ENCODE results near the gene RARB.

Gene RARB

DNA sequence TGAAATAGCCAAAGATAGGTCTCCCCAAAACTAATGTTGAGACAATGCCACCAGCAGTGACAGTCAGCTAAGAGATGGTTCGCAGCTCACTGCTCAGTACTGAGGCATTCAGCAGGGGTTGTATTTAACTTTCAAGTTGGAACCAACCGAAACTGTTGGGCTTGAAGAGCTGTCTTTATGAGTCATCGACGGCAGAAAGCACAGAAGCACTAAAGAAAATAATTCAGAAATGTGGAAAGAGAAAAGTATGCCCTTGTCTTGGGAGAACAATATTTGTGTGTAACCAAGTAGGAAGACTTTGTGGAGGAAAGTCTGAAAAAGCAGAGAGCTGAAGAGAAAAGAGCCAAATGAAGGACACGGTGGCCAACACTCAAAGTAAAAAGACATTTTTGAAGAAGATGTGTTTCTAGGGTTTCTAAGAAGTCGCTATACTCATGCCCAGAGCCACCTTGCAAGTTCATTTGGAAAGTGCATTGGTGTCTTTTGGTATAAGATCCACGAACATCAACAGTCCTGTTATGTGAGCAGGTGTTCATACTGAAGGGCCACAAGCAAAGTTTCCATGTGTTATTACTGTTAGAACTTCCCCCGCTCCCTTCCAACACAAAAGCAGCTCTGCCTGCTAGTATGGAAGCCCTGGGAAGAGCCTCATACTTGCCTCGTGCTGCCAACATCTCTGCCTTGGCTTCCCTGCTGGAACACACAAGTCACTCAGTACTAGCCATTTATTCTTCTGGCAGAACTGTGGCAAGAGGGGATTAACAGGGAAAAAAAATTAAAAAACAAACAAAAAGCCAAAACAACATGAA is 4.1 kb upstream of the RARB start:
- DNase-seq: peak; percentile 36
- Histone ChIP-seq H3K79me1 (ENCODE audit: low read length) (no peaks in the 10 kb centered on the region), H3K9ac (ENCODE audit: low read length) (no peak overlapping the region)

DNA sequence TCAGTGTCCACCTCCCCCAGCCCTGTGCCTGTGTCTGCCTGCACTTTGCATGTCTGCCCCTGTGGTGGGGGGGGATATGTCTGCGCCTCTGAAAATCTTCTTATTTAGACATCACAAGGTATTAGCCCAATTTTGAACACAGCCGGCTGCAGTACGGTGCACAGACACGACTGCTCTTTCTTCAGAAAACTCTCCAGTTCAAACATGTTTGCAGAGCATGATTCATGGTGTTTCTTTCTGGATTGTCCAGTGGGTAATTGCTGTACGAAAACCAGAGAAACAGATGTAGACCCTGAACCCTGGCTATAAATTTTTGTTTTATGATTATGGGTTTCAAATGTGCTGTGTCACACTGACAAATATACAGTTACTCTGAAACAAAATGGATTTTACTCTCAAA is 3.4 kb upstream of the RARB start:
- H2BK120ac ChIP-seq (ENCODE audit: low read depth, low read length): no peak overlapping the region
- no peak overlapping the region for H4K5ac ChIP-seq (ENCODE audit: low read length)
- H3K36me3 ChIP-seq (ENCODE audit: control insufficient read depth, insufficient read depth, low read length): no peaks in the 10 kb centered on the region
- no peak overlapping the region for H3K56ac ChIP-seq (ENCODE audit: low read length)
- no peak for DNase-seq
- H3K9ac ChIP-seq (ENCODE audit: low read length): no peak overlapping the region
- no CpG with 5 or more reads among the region's 5 CpGs for WGBS (ENCODE audit: extremely low coverage, insufficient coverage, low lambda C conversion rate)
- no peaks in the 10 kb centered on the region for H3K79me1 ChIP-seq (ENCODE audit: low read length)
- no peaks in the 10 kb centered on the region for H3K79me2 ChIP-seq (ENCODE audit: control insufficient read depth, insufficient read depth, low read length)
- no peak overlapping the region for H3K23ac ChIP-seq (ENCODE audit: low read length)
- H3K4ac ChIP-seq (ENCODE audit: low read depth, low read length): no peak overlapping the region
- no peak overlapping the region for H4K8ac ChIP-seq (ENCODE audit: low read depth, low read length)
- H3K4me1 ChIP-seq (ENCODE audit: control insufficient read depth, low read depth, low read length): peaks cover 2% of the 10 kb centered on the region
- no peaks in the 10 kb centered on the region for H3K27me3 ChIP-seq (ENCODE audit: insufficient read depth, low read length, poor library complexity)
- H3K4me3 ChIP-seq (ENCODE audit: low read length): no peak overlapping the region
- H2BK15ac ChIP-seq (replicated peaks; ENCODE audit: low read depth): no peak overlapping the region
- H3K27ac ChIP-seq (ENCODE audit: low read depth, low read length): no peak overlapping the region
- no peak overlapping the region for H3K18ac ChIP-seq (ENCODE audit: low read length)
- no peak overlapping the region for H2BK5ac ChIP-seq (ENCODE audit: low read length)
- no peak overlapping the region for H3K4me2 ChIP-seq (ENCODE audit: low read length)
- no peak overlapping the region for H2AK5ac ChIP-seq (ENCODE audit: low read length)

More for the DNA sequence above, 4.1 kb upstream of the RARB start:
- Histone ChIP-seq H3K4ac (ENCODE audit: low read depth, low read length) (no peak overlapping the region), H3K4me1 (ENCODE audit: control insufficient read depth, low read depth, low read length) (peaks cover 4% of the 10 kb centered on the region), H2AK5ac (ENCODE audit: low read length) (no peak overlapping the region), H4K8ac (ENCODE audit: low read depth, low read length) (no peak overlapping the region), H2BK5ac (ENCODE audit: low read length) (no peak overlapping the region), H3K36me3 (ENCODE audit: control insufficient read depth, insufficient read depth, low read length) (no peaks in the 10 kb centered on the region), H3K27me3 (ENCODE audit: insufficient read depth, low read length, poor library complexity) (no peaks in the 10 kb centered on the region), H3K79me2 (ENCODE audit: control insufficient read depth, insufficient read depth, low read length) (no peaks in the 10 kb centered on the region), H3K27ac (ENCODE audit: low read depth, low read length) (no peak overlapping the region), H4K5ac (ENCODE audit: low read length) (no peak overlapping the region), H3K56ac (ENCODE audit: low read length) (no peak overlapping the region), H3K18ac (ENCODE audit: low read length) (no peak overlapping the region), H3K4me2 (ENCODE audit: low read length) (no peak overlapping the region), H2BK120ac (ENCODE audit: low read depth, low read length) (no peak overlapping the region), H3K4me3 (ENCODE audit: low read length) (no peak overlapping the region), H2BK15ac (replicated peaks; ENCODE audit: low read depth) (no peak overlapping the region), H3K23ac (ENCODE audit: low read length) (no peak overlapping the region)
- WGBS (ENCODE audit: extremely low coverage, insufficient coverage, low lambda C conversion rate): no CpG with 5 or more reads among the region's 9 CpGs

DNA sequence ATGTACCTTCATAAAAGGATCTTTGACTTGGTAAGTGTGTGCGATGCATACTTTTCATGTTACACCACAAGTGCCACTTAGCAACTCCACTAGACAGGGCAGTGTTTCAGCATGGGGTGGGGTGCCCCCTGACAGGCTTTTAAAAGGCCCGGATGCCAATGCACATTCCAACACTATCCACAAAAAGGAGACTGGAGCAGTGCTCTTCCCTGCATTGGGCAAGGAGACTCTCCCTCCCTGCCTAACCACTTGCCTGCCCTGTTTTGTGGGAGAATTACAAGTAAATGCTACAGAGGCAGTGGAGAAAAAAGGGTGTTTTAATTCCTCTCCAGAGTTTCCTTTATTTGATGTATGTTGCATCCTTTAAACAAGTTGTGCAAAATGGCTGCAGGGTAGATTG is 1.7 kb upstream of the RARB start:
- no peak overlapping the region for H3K56ac ChIP-seq (ENCODE audit: low read length)
- H2BK5ac ChIP-seq (ENCODE audit: low read length): no peak overlapping the region
- no peak overlapping the region for H3K27ac ChIP-seq (ENCODE audit: low read depth, low read length)
- H3K9ac ChIP-seq (ENCODE audit: low read length): no peak overlapping the region
- no peaks in the 10 kb centered on the region for H3K79me2 ChIP-seq (ENCODE audit: control insufficient read depth, insufficient read depth, low read length)
- peak; percentile 57 for DNase-seq
- no peak overlapping the region for H3K4me3 ChIP-seq (ENCODE audit: low read length)
- H3K36me3 ChIP-seq (ENCODE audit: control insufficient read depth, insufficient read depth, low read length): no peaks in the 10 kb centered on the region
- no peak overlapping the region for H2AK5ac ChIP-seq (ENCODE audit: low read length)
- H2BK120ac ChIP-seq (ENCODE audit: low read depth, low read length): peak overlapping the region; percentile 45
- no peak overlapping the region for H3K4me2 ChIP-seq (ENCODE audit: low read length)
- H3K4me1 ChIP-seq (ENCODE audit: control insufficient read depth, low read depth, low read length): no peaks in the 10 kb centered on the region
- no peak overlapping the region for H2BK15ac ChIP-seq (replicated peaks; ENCODE audit: low read depth)
- no peak overlapping the region for H3K23ac ChIP-seq (ENCODE audit: low read length)
- H3K4ac ChIP-seq (ENCODE audit: low read depth, low read length): no peak overlapping the region
- no peak overlapping the region for H4K5ac ChIP-seq (ENCODE audit: low read length)
- no peak overlapping the region for H3K18ac ChIP-seq (ENCODE audit: low read length)
- H3K27me3 ChIP-seq (ENCODE audit: insufficient read depth, low read length, poor library complexity): no peaks in the 10 kb centered on the region
- no peak overlapping the region for H4K8ac ChIP-seq (ENCODE audit: low read depth, low read length)
- WGBS (ENCODE audit: extremely low coverage, insufficient coverage, low lambda C conversion rate): no CpG with 5 or more reads among the region's 2 CpGs
- H3K79me1 ChIP-seq (ENCODE audit: low read length): no peaks in the 10 kb centered on the region

DNA sequence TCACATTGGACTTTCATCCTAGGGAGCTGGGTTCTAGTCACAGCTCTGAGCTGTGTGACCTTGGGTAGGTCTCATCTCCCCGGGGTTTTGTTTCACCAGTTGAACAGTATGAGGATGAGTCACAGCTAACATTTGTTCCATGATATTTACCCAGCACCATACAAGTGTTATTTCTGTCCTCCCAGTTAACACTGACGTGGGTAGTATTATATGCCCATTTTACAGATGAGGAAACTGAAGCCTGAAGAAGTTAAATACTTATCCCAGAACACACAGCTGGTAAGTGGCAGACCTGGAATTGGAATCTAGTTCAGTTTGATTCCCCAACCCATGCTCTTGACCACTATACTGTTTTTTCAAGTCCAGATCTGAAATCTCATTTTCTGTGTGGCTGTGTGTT is 908 bp upstream of the RARB start:
- WGBS (ENCODE audit: extremely low coverage, insufficient coverage, low lambda C conversion rate): no CpG with 5 or more reads among the region's 2 CpGs
- Histone ChIP-seq H3K79me1 (ENCODE audit: low read length) (no peaks in the 10 kb centered on the region), H2BK120ac (ENCODE audit: low read depth, low read length) (peak overlapping the region; percentile 88), H3K4me1 (ENCODE audit: control insufficient read depth, low read depth, low read length) (no peaks in the 10 kb centered on the region), H3K4me2 (ENCODE audit: low read length) (peak overlapping the region; percentile 74), H2BK5ac (ENCODE audit: low read length) (no peak overlapping the region), H3K27ac (ENCODE audit: low read depth, low read length) (no peak overlapping the region), H4K5ac (ENCODE audit: low read length) (no peak overlapping the region), H3K23ac (ENCODE audit: low read length) (no peak overlapping the region), H3K4ac (ENCODE audit: low read depth, low read length) (no peak overlapping the region), H3K56ac (ENCODE audit: low read length) (no peak overlapping the region), H3K18ac (ENCODE audit: low read length) (peak overlapping the region; percentile 96), H3K27me3 (ENCODE audit: insufficient read depth, low read length, poor library complexity) (no peaks in the 10 kb centered on the region), H3K79me2 (ENCODE audit: control insufficient read depth, insufficient read depth, low read length) (no peaks in the 10 kb centered on the region), H2AK5ac (ENCODE audit: low read length) (no peak overlapping the region), H3K4me3 (ENCODE audit: low read length) (no peak overlapping the region), H2BK15ac (replicated peaks; ENCODE audit: low read depth) (no peak overlapping the region), H3K9ac (ENCODE audit: low read length) (no peak overlapping the region), H3K36me3 (ENCODE audit: control insufficient read depth, insufficient read depth, low read length) (no peaks in the 10 kb centered on the region), H4K8ac (ENCODE audit: low read depth, low read length) (peak overlapping the region; percentile 93)
- no peak for DNase-seq

DNA sequence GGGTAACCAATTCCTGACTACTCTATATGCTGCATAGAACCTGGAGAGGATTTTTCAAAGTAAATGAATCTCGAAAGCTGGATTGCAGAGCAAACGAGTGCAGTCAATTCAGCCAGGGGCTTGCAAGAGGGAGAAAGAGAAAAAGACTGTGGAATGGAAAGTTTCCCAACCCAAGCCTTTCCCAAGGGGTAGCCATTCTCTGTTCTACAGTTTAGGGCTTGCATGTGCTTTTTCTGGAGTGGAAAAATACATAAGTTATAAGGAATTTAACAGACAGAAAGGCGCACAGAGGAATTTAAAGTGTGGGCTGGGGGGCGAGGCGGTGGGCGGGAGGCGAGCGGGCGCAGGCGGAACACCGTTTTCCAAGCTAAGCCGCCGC is 511 bp upstream of the RARB start:
- H3K79me2 ChIP-seq (ENCODE audit: control insufficient read depth, insufficient read depth, low read length): no peaks in the 10 kb centered on the region
- no peaks in the 10 kb centered on the region for H3K36me3 ChIP-seq (ENCODE audit: control insufficient read depth, insufficient read depth, low read length)
- H3K27ac ChIP-seq (ENCODE audit: low read depth, low read length): peak overlapping the region; percentile 40
- H2BK120ac ChIP-seq (ENCODE audit: low read depth, low read length): peak overlapping the region; percentile 88
- H3K23ac ChIP-seq (ENCODE audit: low read length): no peak overlapping the region
- no peak overlapping the region for H2BK5ac ChIP-seq (ENCODE audit: low read length)
- peak overlapping the region; percentile 83 for H3K56ac ChIP-seq (ENCODE audit: low read length)
- H4K5ac ChIP-seq (ENCODE audit: low read length): no peak overlapping the region
- peak overlapping the region; percentile 67 for H3K9ac ChIP-seq (ENCODE audit: low read length)
- H2BK15ac ChIP-seq (replicated peaks; ENCODE audit: low read depth): no peak overlapping the region
- peak overlapping the region; percentile 74 for H3K4me2 ChIP-seq (ENCODE audit: low read length)
- H3K4me1 ChIP-seq (ENCODE audit: control insufficient read depth, low read depth, low read length): no peaks in the 10 kb centered on the region
- peak overlapping the region; percentile 96 for H3K18ac ChIP-seq (ENCODE audit: low read length)
- WGBS (ENCODE audit: extremely low coverage, insufficient coverage, low lambda C conversion rate): no CpG with 5 or more reads among the region's 13 CpGs
- H3K4ac ChIP-seq (ENCODE audit: low read depth, low read length): no peak overlapping the region
- no peak overlapping the region for H2AK5ac ChIP-seq (ENCODE audit: low read length)
- no peaks in the 10 kb centered on the region for H3K79me1 ChIP-seq (ENCODE audit: low read length)
- peak; percentile 25 for DNase-seq
- no peaks in the 10 kb centered on the region for H3K27me3 ChIP-seq (ENCODE audit: insufficient read depth, low read length, poor library complexity)
- peak overlapping the region; percentile 93 for H4K8ac ChIP-seq (ENCODE audit: low read depth, low read length)
- H3K4me3 ChIP-seq (ENCODE audit: low read length): peak overlapping the region; percentile 54
